Parathyroid adenoma (tissue), 2 donors: ENCODE data around the gene GRIK5.

Source experiments
- H2AFZ ChIP-seq: fragments of 300-600 bp; sonication (generic); one replicate; pipeline ENCODE4 v1.7.0; 2017; ENCODE audit warnings: antibody characterized with exemption, mild to moderate bottlenecking
- H3K27ac ChIP-seq: fragments of 300-600 bp; sonication (generic); one replicate; pipeline ENCODE4 v1.7.0; 2017
- H3K27me3 ChIP-seq: fragments of 300-600 bp; sonication (generic); one replicate; pipeline ENCODE4 v1.7.0; 2017; ENCODE audit warnings: low read length; ENCODE audit not compliant: control insufficient read depth, insufficient read depth
- H3K36me3 ChIP-seq: fragments of 300-600 bp; sonication (generic); one replicate; pipeline ENCODE4 v1.7.0; 2017; ENCODE audit warnings: low read length; ENCODE audit not compliant: control insufficient read depth, insufficient read depth
- H3K4me1 ChIP-seq: fragments of 300-600 bp; sonication (generic); one replicate; pipeline ENCODE4 v1.7.0; 2017; ENCODE audit warnings: control low read depth
- H3K4me2 ChIP-seq: fragments of 300-600 bp; sonication (generic); one replicate; pipeline ENCODE4 v1.7.0; 2017; ENCODE audit warnings: low read length
- H3K4me3 ChIP-seq: fragments of 300-600 bp; sonication (generic); one replicate; pipeline ENCODE4 v1.7.0; 2017; ENCODE audit warnings: low read depth, low read length
- H3K79me2 ChIP-seq: fragments of 300-600 bp; sonication (generic); one replicate; pipeline ENCODE4 v1.7.0; 2017; ENCODE audit warnings: control low read depth
- H3K9ac ChIP-seq: fragments of 300-600 bp; sonication (generic); one replicate; pipeline ENCODE4 v1.7.0; 2017; ENCODE audit warnings: mild to moderate bottlenecking
- H3K9me3 ChIP-seq: fragments of 300-600 bp; sonication (generic); one replicate; pipeline ENCODE4 v1.7.0; 2017; ENCODE audit warnings: low read length; ENCODE audit not compliant: control insufficient read depth
- CTCF ChIP-seq: fragments of 300-600 bp; sonication (generic); IDR thresholded peaks from one replicate; pipeline ENCODE4 v1.7.0; 2017; ENCODE audit warnings: antibody characterized with exemption, mild to moderate bottlenecking
- donor health status: primary hyperparathyroidism.

GRIK5 gene

GRCh38 chr19:42053037-42053935 is 16.7 kb downstream of the GRIK5 start:
- Histone ChIP-seq H3K27ac (no peak overlapping the region), H3K4me2 (no peak overlapping the region), H3K27me3 (no peaks in the 10 kb centered on the region), H3K79me2 (no peaks in the 10 kb centered on the region), H3K4me3 (no peak overlapping the region), H3K36me3 (no peaks in the 10 kb centered on the region), H3K9ac (no peak overlapping the region), H2AFZ (no peak overlapping the region), H3K9me3 (no peaks in the 10 kb centered on the region), H3K4me1 (peaks cover 7% of the 10 kb centered on the region)
- TF ChIP-seq CTCF = no peak

DNA sequence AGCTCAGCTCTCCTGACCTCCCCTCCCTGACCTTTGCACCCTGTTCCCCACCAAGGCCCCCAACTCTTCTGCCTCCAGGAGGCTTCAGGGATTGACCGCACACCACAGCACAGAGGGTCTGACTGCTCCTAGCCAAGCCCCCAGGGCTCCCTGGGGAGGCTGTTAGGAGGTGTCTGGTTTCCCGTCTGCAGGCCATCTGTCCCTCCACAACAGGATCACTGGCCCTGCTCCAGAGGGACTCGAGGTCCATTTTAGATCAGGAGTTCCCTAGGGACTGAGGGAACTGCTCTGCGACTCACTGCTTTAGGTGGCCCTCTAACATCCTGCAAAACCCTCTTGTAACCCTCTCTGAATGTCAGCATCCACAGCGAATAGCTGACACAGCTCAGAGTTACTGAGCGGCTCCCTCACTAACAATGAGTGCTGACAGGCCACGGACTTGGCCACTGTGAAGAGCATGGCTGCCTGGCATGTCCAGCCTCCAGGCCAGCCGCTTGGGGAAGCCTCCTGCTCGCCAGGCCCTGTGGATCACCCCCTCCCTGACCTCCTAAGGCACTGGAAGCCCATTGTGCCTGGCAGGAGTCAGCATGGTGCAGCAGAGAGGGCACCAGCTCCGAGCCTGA is 17.7 kb downstream of the GRIK5 start:
- H3K4me1 ChIP-seq = peaks cover 7% of the 10 kb centered on the region
- H3K4me3 ChIP-seq = no peak overlapping the region
- TF ChIP-seq CTCF = no peak
- no peaks in the 10 kb centered on the region for H3K79me2 ChIP-seq
- no peaks in the 10 kb centered on the region for H3K27me3 ChIP-seq
- H3K9me3 ChIP-seq = no peaks in the 10 kb centered on the region
- no peak overlapping the region for H3K4me2 ChIP-seq
- no peaks in the 10 kb centered on the region for H3K36me3 ChIP-seq
- no peak overlapping the region for H3K27ac ChIP-seq
- H3K9ac ChIP-seq = no peak overlapping the region
- H2AFZ ChIP-seq = no peak overlapping the region

DNA sequence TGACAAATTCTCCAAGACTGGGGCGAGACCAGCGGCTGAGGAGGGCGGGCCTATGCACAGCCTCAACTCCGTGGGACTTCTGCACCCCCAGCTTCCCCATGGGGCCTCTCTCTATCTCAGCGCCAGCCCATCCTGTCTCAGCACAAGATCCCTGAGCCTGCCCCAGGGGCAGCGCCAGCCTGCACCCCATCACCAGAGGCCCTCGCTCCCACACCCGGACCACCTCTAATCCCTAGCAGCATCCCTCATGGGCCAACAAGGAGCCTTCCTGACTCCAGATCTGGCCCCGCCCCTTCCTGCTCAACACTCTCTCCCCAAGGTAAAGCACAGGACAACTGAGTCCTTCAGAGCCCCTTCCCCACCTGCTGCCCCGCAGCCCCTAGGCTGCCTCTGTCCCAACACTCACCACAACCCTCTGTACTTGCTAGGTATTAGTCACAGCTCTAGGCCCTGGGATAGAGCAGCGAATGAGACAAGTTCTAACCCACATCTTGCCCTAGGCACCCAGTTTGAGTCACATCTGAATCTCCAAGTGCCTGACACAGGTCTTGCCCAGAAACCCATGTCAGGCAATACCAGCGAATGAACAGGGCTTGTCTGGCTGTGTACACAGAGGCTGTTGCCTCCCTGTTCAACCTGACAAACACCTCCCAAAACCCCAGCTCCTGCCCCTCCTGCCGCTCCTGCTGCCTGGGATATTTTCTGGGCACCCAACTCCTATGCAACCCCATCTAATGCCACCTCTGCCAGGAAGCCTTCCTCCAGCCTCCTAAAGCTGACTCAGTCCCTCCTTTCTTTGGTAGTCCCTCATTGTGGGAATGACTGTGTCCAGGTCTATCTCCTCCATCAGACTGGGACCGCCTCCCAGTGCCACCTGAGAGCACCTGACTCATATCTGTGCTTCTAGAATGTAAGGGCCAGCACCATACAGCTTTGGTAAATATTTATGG is 18.6 kb downstream of the GRIK5 start:
- Histone ChIP-seq H3K27ac (no peak overlapping the region), H3K9me3 (no peaks in the 10 kb centered on the region), H3K4me1 (peaks cover 7% of the 10 kb centered on the region), H3K27me3 (no peaks in the 10 kb centered on the region), H3K4me3 (no peak overlapping the region), H3K36me3 (no peaks in the 10 kb centered on the region), H3K9ac (no peak overlapping the region), H2AFZ (no peak overlapping the region), H3K79me2 (no peaks in the 10 kb centered on the region), H3K4me2 (no peak overlapping the region)
- no peak for TF ChIP-seq CTCF

GRCh38 chr19:42048992-42049391 is 21.0 kb downstream of the GRIK5 start:
- Histone ChIP-seq H3K36me3 (no peaks in the 10 kb centered on the region), H3K4me1 (peaks cover 7% of the 10 kb centered on the region), H3K79me2 (no peaks in the 10 kb centered on the region), H3K9me3 (no peaks in the 10 kb centered on the region), H2AFZ (no peak overlapping the region), H3K27me3 (no peaks in the 10 kb centered on the region), H3K4me2 (no peak overlapping the region), H3K4me3 (no peak overlapping the region), H3K27ac (no peak overlapping the region), H3K9ac (no peak overlapping the region)
- no peak for TF ChIP-seq CTCF
